Measurements from ENCODE around the gene PCDHB7. TPM values are rescaled to one million over a fixed set of nuclear protein-coding genes. Genes with fewer than 3 reads are reported as not detected.
"Not testable (repeated sequence)": the region's sequence is repeated elsewhere in the genome, so short reads cannot be mapped to it uniquely, and the experiment has no call there.

The PCDHB7 gene
- total and polyA plus RNA-seq, 2 donors (not counting 1 experiment from before 2014, with no cell fraction given), result 0.61 to 1.5 TPM

GRCh38 chr5:141216035-141216434, 43.6 kb downstream of the PCDHB7 start:
- H3K4me2 ChIP-seq (ENCODE audit: extremely low read depth, insufficient read depth, low read length); H3K4me1 ChIP-seq (ENCODE audit: control insufficient read depth, extremely low read depth, insufficient read depth, low read length); H3K27me3 ChIP-seq (ENCODE audit: control insufficient read depth, insufficient read depth, low read length): not testable (repeated sequence)

GRCh38 chr5:141223112-141223783, 50.8 kb downstream of the PCDHB7 start, which contains the start of gene PCDHB14:
TSS of gene PCDHB14 (plus strand) at chr5:141223343. CDS start at chr5:141223506, 163 bp downstream.
- H3K27me3 ChIP-seq (ENCODE audit: control insufficient read depth, insufficient read depth, low read length), result no peaks in the 10 kb centered on the region
- no peaks in the 10 kb centered on the region for H3K79me2 ChIP-seq (ENCODE audit: control insufficient read depth, insufficient read depth, low read length)
- no peaks in the 10 kb centered on the region for H4K20me1 ChIP-seq (ENCODE audit: control insufficient read depth, extremely low read depth, insufficient read depth, low read length)
- no peak within 1 kb of the TSS for H3K4me2 ChIP-seq (ENCODE audit: extremely low read depth, insufficient read depth, low read length)
- H3K9ac ChIP-seq (ENCODE audit: insufficient read depth, low read length), result no peak within 1 kb of the TSS
- no peak for TF ChIP-seq EZH2 (IDR thresholded peaks at IDR 0.05; ENCODE audit: low read length, missing control alignments)
- TF ChIP-seq CTCF (conservative IDR thresholded peaks at IDR 0.05 in 1 of 2, IDR thresholded peaks at IDR 0.05 in 1 of 2; ENCODE audit: low read depth in 1 of 2, low read length in 2 of 2), result no peak
- H3K9me3 ChIP-seq (ENCODE audit: control insufficient read depth, insufficient read depth, low read depth, low read length), result no peaks in the 10 kb centered on the region
- DNase-seq (ENCODE audit: low read depth in 2 of 2), result peak; percentile 13 to 21
- H2AFZ ChIP-seq (ENCODE audit: low read length), result no peak within 1 kb of the TSS
- H3K27ac ChIP-seq (ENCODE audit: insufficient read depth, low read length), result no peak within 1 kb of the TSS
- H3K36me3 ChIP-seq (ENCODE audit: control insufficient read depth, insufficient read depth, low read length), result no peaks in the 10 kb centered on the region
- H3K4me3 ChIP-seq (replicated peaks in 1 of 4; ENCODE audit: control extremely low read depth in 1 of 4, insufficient read depth in 1 of 4, low read depth in 3 of 4, low read length in 4 of 4), result peak within 1 kb of the TSS in 2 of 4 experiments; percentile 16 to 42
- no peaks in the 10 kb centered on the region for H3K4me1 ChIP-seq (ENCODE audit: control insufficient read depth, extremely low read depth, insufficient read depth, low read length)

More at GRCh38 chr5:141216035-141216434, 43.6 kb downstream of the PCDHB7 start:
- not testable (repeated sequence) for H4K20me1 ChIP-seq (ENCODE audit: control insufficient read depth, extremely low read depth, insufficient read depth, low read length); H3K4me3 ChIP-seq (replicated peaks in 1 of 4; ENCODE audit: control extremely low read depth in 1 of 4, insufficient read depth in 1 of 4, low read depth in 3 of 4, low read length in 4 of 4); H3K36me3 ChIP-seq (ENCODE audit: control insufficient read depth, insufficient read depth, low read length); H3K9me3 ChIP-seq (ENCODE audit: control insufficient read depth, insufficient read depth, low read depth, low read length); H3K27ac ChIP-seq (ENCODE audit: insufficient read depth, low read length); H3K79me2 ChIP-seq (ENCODE audit: control insufficient read depth, insufficient read depth, low read length); H3K9ac ChIP-seq (ENCODE audit: insufficient read depth, low read length); DNase-seq (ENCODE audit: low read depth in 2 of 2); H2AFZ ChIP-seq (ENCODE audit: low read length)

GRCh38 chr5:141224844-141225243, 52.4 kb downstream of the PCDHB7 start:
- not testable (repeated sequence) for H3K27me3 ChIP-seq (ENCODE audit: control insufficient read depth, insufficient read depth, low read length); H2AFZ ChIP-seq (ENCODE audit: low read length); H3K4me3 ChIP-seq (replicated peaks in 1 of 4; ENCODE audit: control extremely low read depth in 1 of 4, insufficient read depth in 1 of 4, low read depth in 3 of 4, low read length in 4 of 4); H3K4me2 ChIP-seq (ENCODE audit: extremely low read depth, insufficient read depth, low read length); H3K9ac ChIP-seq (ENCODE audit: insufficient read depth, low read length); DNase-seq (ENCODE audit: low read depth in 2 of 2); H3K27ac ChIP-seq (ENCODE audit: insufficient read depth, low read length); H3K9me3 ChIP-seq (ENCODE audit: control insufficient read depth, insufficient read depth, low read depth, low read length); H3K36me3 ChIP-seq (ENCODE audit: control insufficient read depth, insufficient read depth, low read length); H3K79me2 ChIP-seq (ENCODE audit: control insufficient read depth, insufficient read depth, low read length); H4K20me1 ChIP-seq (ENCODE audit: control insufficient read depth, extremely low read depth, insufficient read depth, low read length); H3K4me1 ChIP-seq (ENCODE audit: control insufficient read depth, extremely low read depth, insufficient read depth, low read length)

- not testable (repeated sequence) for H3K36me3 ChIP-seq (ENCODE audit: control insufficient read depth, insufficient read depth, low read length); H3K27me3 ChIP-seq (ENCODE audit: control insufficient read depth, insufficient read depth, low read length); H4K20me1 ChIP-seq (ENCODE audit: control insufficient read depth, extremely low read depth, insufficient read depth, low read length); H3K9me3 ChIP-seq (ENCODE audit: control insufficient read depth, insufficient read depth, low read depth, low read length); H3K27ac ChIP-seq (ENCODE audit: insufficient read depth, low read length); H3K4me3 ChIP-seq (replicated peaks in 1 of 4; ENCODE audit: control extremely low read depth in 1 of 4, insufficient read depth in 1 of 4, low read depth in 3 of 4, low read length in 4 of 4); H2AFZ ChIP-seq (ENCODE audit: low read length); DNase-seq (ENCODE audit: low read depth in 2 of 2); H3K4me2 ChIP-seq (ENCODE audit: extremely low read depth, insufficient read depth, low read length); H3K79me2 ChIP-seq (ENCODE audit: control insufficient read depth, insufficient read depth, low read length); H3K9ac ChIP-seq (ENCODE audit: insufficient read depth, low read length); H3K4me1 ChIP-seq (ENCODE audit: control insufficient read depth, extremely low read depth, insufficient read depth, low read length)
Measured at GRCh38 chr5:141225421-141225820, 53.0 kb downstream of the PCDHB7 start.

Other genes with a start within 250 kb of the PCDHB7 start
Only the 30 nearest of the 37 such genes appear.
- gene PCDHAC2, start 206.2 kb upstream of the PCDHB7 start, total RNA-seq, result 1.7 and 2.6 TPM in 2 replicates
- gene PCDHAC2, start 206.2 kb upstream of the PCDHB7 start, polyA plus RNA-seq, result 0.03 and 0.48 TPM in 2 replicates
- not detected in 2 replicates for gene PCDHB1, start 121.3 kb upstream of the PCDHB7 start, total RNA-seq
- gene PCDHB1, start 121.3 kb upstream of the PCDHB7 start, polyA plus RNA-seq, result not detected in 2 replicates
- 1.8 and 4.6 TPM in 2 replicates for gene PCDHB2, start 78.0 kb upstream of the PCDHB7 start, total RNA-seq
- 0.91 and 3.1 TPM in 2 replicates for gene PCDHB2, start 78.0 kb upstream of the PCDHB7 start, polyA plus RNA-seq
- 0.77 and 1.7 TPM in 2 replicates for gene PCDHB3, start 72.2 kb upstream of the PCDHB7 start, total RNA-seq
- gene PCDHB3, start 72.2 kb upstream of the PCDHB7 start, polyA plus RNA-seq, result 0.35 and 2.3 TPM in 2 replicates
- 0.50 and 0.51 TPM in 2 replicates for gene PCDHB4, start 50.8 kb upstream of the PCDHB7 start, total RNA-seq
- gene PCDHB4, start 50.8 kb upstream of the PCDHB7 start, polyA plus RNA-seq, result 0.08 and 0.27 TPM in 2 replicates
- gene PCDHB5, start 37.4 kb upstream of the PCDHB7 start, total RNA-seq, result 1.8 and 2.8 TPM in 2 replicates
- 0.60 and 1.1 TPM in 2 replicates for gene PCDHB5, start 37.4 kb upstream of the PCDHB7 start, polyA plus RNA-seq
- gene PCDHB6, start 22.6 kb upstream of the PCDHB7 start, total RNA-seq, result 0.26 and 0.33 TPM in 2 replicates
- 0.07 and 0.42 TPM in 2 replicates for gene PCDHB6, start 22.6 kb upstream of the PCDHB7 start, polyA plus RNA-seq
- 0.26 and 1.3 TPM in 2 replicates for gene PCDHB8, start 5.1 kb downstream of the PCDHB7 start, total RNA-seq
- gene PCDHB8, start 5.1 kb downstream of the PCDHB7 start, polyA plus RNA-seq, result 0.05 and 0.42 TPM in 2 replicates
- 0.51 and 1.5 TPM in 2 replicates for gene PCDHB16, start 9.7 kb downstream of the PCDHB7 start, total RNA-seq
- 0.54 and 1.5 TPM in 2 replicates for gene PCDHB16, start 9.7 kb downstream of the PCDHB7 start, polyA plus RNA-seq
- 0.26 and 0.99 TPM in 2 replicates for gene PCDHB9, start 14.5 kb downstream of the PCDHB7 start, total RNA-seq
- gene PCDHB9, start 14.5 kb downstream of the PCDHB7 start, polyA plus RNA-seq, result 0.27 and 0.82 TPM in 2 replicates
- 0.77 and 2.0 TPM in 2 replicates for gene PCDHB10, start 19.7 kb downstream of the PCDHB7 start, total RNA-seq
- 0.28 and 0.78 TPM in 2 replicates for gene PCDHB10, start 19.7 kb downstream of the PCDHB7 start, polyA plus RNA-seq
- 0.77 and 1.7 TPM in 2 replicates for gene PCDHB11, start 27.0 kb downstream of the PCDHB7 start, total RNA-seq
- 0.11 and 0.36 TPM in 2 replicates for gene PCDHB11, start 27.0 kb downstream of the PCDHB7 start, polyA plus RNA-seq
- gene PCDHB12, start 36.1 kb downstream of the PCDHB7 start, total RNA-seq, result 0.26 and 0.66 TPM in 2 replicates
- gene PCDHB12, start 36.1 kb downstream of the PCDHB7 start, polyA plus RNA-seq, result 0.02 and 0.27 TPM in 2 replicates
- 0.26 and 1.5 TPM in 2 replicates for gene PCDHB13, start 41.3 kb downstream of the PCDHB7 start, total RNA-seq
- gene PCDHB13, start 41.3 kb downstream of the PCDHB7 start, polyA plus RNA-seq, result 0.24 and 0.62 TPM in 2 replicates
- gene PCDHB14, start 50.7 kb downstream of the PCDHB7 start, total RNA-seq, result 0.77 and 1.7 TPM in 2 replicates
- gene PCDHB14, start 50.7 kb downstream of the PCDHB7 start, polyA plus RNA-seq, result 0.18 and 0.86 TPM in 2 replicates
- 0.77 and 1.8 TPM in 2 replicates for gene PCDHB15, start 72.8 kb downstream of the PCDHB7 start, total RNA-seq
- gene PCDHB15, start 72.8 kb downstream of the PCDHB7 start, polyA plus RNA-seq, result 0.12 and 0.31 TPM in 2 replicates
- 0.66 TPM in 1 of 2 replicates, not detected in the other for gene SLC25A2, start 131.4 kb downstream of the PCDHB7 start, total RNA-seq
- gene SLC25A2, start 131.4 kb downstream of the PCDHB7 start, polyA plus RNA-seq, result not detected in 2 replicates
- gene TAF7, start 148.1 kb downstream of the PCDHB7 start, total RNA-seq, result 87.1 and 107 TPM in 2 replicates
- gene TAF7, start 148.1 kb downstream of the PCDHB7 start, polyA plus RNA-seq, result 64.9 and 73.0 TPM in 2 replicates
- 1.0 and 1.8 TPM in 2 replicates for gene PCDHGA1, start 157.9 kb downstream of the PCDHB7 start, total RNA-seq
- gene PCDHGA1, start 157.9 kb downstream of the PCDHB7 start, polyA plus RNA-seq, result 1.1 and 1.6 TPM in 2 replicates
- gene PCDHGA2, start 166.1 kb downstream of the PCDHB7 start, total RNA-seq, result 2.8 and 4.5 TPM in 2 replicates
- 4.2 and 5.8 TPM in 2 replicates for gene PCDHGA2, start 166.1 kb downstream of the PCDHB7 start, polyA plus RNA-seq
- gene PCDHGA3, start 171.2 kb downstream of the PCDHB7 start, total RNA-seq, result 1.5 and 2.8 TPM in 2 replicates
- gene PCDHGA3, start 171.2 kb downstream of the PCDHB7 start, polyA plus RNA-seq, result 1.3 and 1.4 TPM in 2 replicates
- gene PCDHGB1, start 177.5 kb downstream of the PCDHB7 start, total RNA-seq, result 3.1 and 4.3 TPM in 2 replicates
- 1.7 TPM in 2 replicates for gene PCDHGB1, start 177.5 kb downstream of the PCDHB7 start, polyA plus RNA-seq
- gene PCDHGA4, start 182.4 kb downstream of the PCDHB7 start, total RNA-seq, result 2.8 and 7.6 TPM in 2 replicates
- 3.1 and 6.4 TPM in 2 replicates for gene PCDHGA4, start 182.4 kb downstream of the PCDHB7 start, polyA plus RNA-seq
- 3.1 and 4.6 TPM in 2 replicates for gene PCDHGB2, start 187.3 kb downstream of the PCDHB7 start, total RNA-seq
- gene PCDHGB2, start 187.3 kb downstream of the PCDHB7 start, polyA plus RNA-seq, result 2.3 and 5.7 TPM in 2 replicates
- 1.5 and 2.6 TPM in 2 replicates for gene PCDHGA5, start 191.5 kb downstream of the PCDHB7 start, total RNA-seq
- gene PCDHGA5, start 191.5 kb downstream of the PCDHB7 start, polyA plus RNA-seq, result 1.2 and 1.4 TPM in 2 replicates
- gene PCDHGB3, start 197.6 kb downstream of the PCDHB7 start, total RNA-seq, result 3.1 and 5.8 TPM in 2 replicates
- gene PCDHGB3, start 197.6 kb downstream of the PCDHB7 start, polyA plus RNA-seq, result 2.5 and 2.9 TPM in 2 replicates
- 3.1 and 4.8 TPM in 2 replicates for gene PCDHGA6, start 201.2 kb downstream of the PCDHB7 start, total RNA-seq
- 3.9 and 4.2 TPM in 2 replicates for gene PCDHGA6, start 201.2 kb downstream of the PCDHB7 start, polyA plus RNA-seq
- gene PCDHGA7, start 210.1 kb downstream of the PCDHB7 start, total RNA-seq, result 2.8 and 6.8 TPM in 2 replicates
- 2.7 and 3.0 TPM in 2 replicates for gene PCDHGA7, start 210.1 kb downstream of the PCDHB7 start, polyA plus RNA-seq
- 10.0 and 18.3 TPM in 2 replicates for gene PCDHGB4, start 215.1 kb downstream of the PCDHB7 start, total RNA-seq
- 13.3 and 15.5 TPM in 2 replicates for gene PCDHGB4, start 215.1 kb downstream of the PCDHB7 start, polyA plus RNA-seq
- 2.6 and 4.6 TPM in 2 replicates for gene PCDHGA8, start 220.0 kb downstream of the PCDHB7 start, total RNA-seq
- 0.76 and 1.1 TPM in 2 replicates for gene PCDHGA8, start 220.0 kb downstream of the PCDHB7 start, polyA plus RNA-seq